Neural progenitor cell (in vitro differentiated cells): ENCODE measurements around the gene DNAH7. TPM values are rescaled to one million over a fixed set of nuclear protein-coding genes. Genes with fewer than 3 reads are reported as not detected.

Source experiments
- DNase-seq: peaks from one replicate; pipeline ENCODE4 v3.0.0-alpha.2; 2016; ENCODE audit warnings: low spot score
- H2AFZ ChIP-seq: fragments of 200-600 bp; sonication (generic); replicated peaks from 2 replicates; pipeline ENCODE4 v1.6.1; 2016; ENCODE audit warnings: antibody characterized with exemption
- H3F3A ChIP-seq: fragments of 200-600 bp; sonication (generic); 2 replicates; pipeline ENCODE4 v1.6.1; 2016; ENCODE audit warnings: antibody characterized with exemption, low read depth
- H3K27ac ChIP-seq: fragments of 200-600 bp; sonication (generic); 2 replicates; pipeline ENCODE4 v1.5.1; 2016; ENCODE audit warnings: mild to moderate bottlenecking
- H3K27me3 ChIP-seq: fragments of 200-600 bp; sonication (generic); 2 replicates; pipeline ENCODE4 v1.6.1; 2016; ENCODE audit warnings: mild to moderate bottlenecking, moderate library complexity
- H3K36me3 ChIP-seq: fragments of 200-600 bp; sonication (generic); 2 replicates; pipeline ENCODE4 v1.5.1; 2016
- H3K4me1 ChIP-seq: fragments of 200-600 bp; sonication (generic); 2 replicates; pipeline ENCODE4 v1.6.1; 2016; ENCODE audit warnings: mixed run types
- H3K4me2 ChIP-seq: fragments of 200-600 bp; sonication (generic); 2 replicates; pipeline ENCODE4 v1.6.1; 2016
- H3K4me3 ChIP-seq: fragments of 200-600 bp; sonication (generic); 2 replicates; pipeline ENCODE4 v1.5.1; 2016
- H3K79me2 ChIP-seq: fragments of 200-600 bp; sonication (generic); 2 replicates; pipeline ENCODE4 v1.6.1; 2016; ENCODE audit warnings: low read depth
- H3K9ac ChIP-seq: fragments of 200-600 bp; sonication (generic); 2 replicates; pipeline ENCODE4 v1.6.1; 2016
- H3K9me3 ChIP-seq: fragments of 200-600 bp; sonication (generic); 2 replicates; pipeline ENCODE4 v1.5.1; 2016; ENCODE audit warnings: low read depth
- H4K20me1 ChIP-seq: fragments of 200-600 bp; sonication (generic); 2 replicates; pipeline ENCODE4 v1.6.1; 2016; ENCODE audit warnings: low read depth
- H3K27ac Mint-ChIP-seq: 3 replicates; pipeline ENCODE4 v1.8.0; 2021; ENCODE audit warnings: mixed read lengths
- H3K27me3 Mint-ChIP-seq: 2 replicates; pipeline ENCODE4 v1.8.0; 2022; ENCODE audit warnings: low read depth, mild to moderate bottlenecking, inconsistent platforms, moderate library complexity, mixed read lengths; ENCODE audit not compliant: insufficient read depth
- H3K36me3 Mint-ChIP-seq: 3 replicates; pipeline ENCODE4 v1.8.0; 2021; ENCODE audit warnings: mixed read lengths
- H3K4me1 Mint-ChIP-seq: 3 replicates; pipeline ENCODE4 v1.8.0; 2021; ENCODE audit warnings: mixed read lengths
- H3K4me3 Mint-ChIP-seq: 3 replicates; pipeline ENCODE4 v1.8.0; 2021; ENCODE audit warnings: mild to moderate bottlenecking, moderate library complexity, mixed read lengths
- H3K9me3 Mint-ChIP-seq: 3 replicates; pipeline ENCODE4 v1.8.0; 2020; ENCODE audit warnings: mixed read lengths
- EZH2 ChIP-seq: fragments of 200-600 bp; sonication (generic); IDR thresholded peaks from 2 replicates; pipeline ENCODE4 v1.6.1; 2017; ENCODE audit warnings: antibody characterized with exemption, mild to moderate bottlenecking, moderate library complexity
- EZH2phosphoT487 ChIP-seq: fragments of 200-600 bp; sonication (generic); IDR thresholded peaks from 2 replicates; pipeline ENCODE4 v1.6.1; 2017; ENCODE audit warnings: antibody characterized with exemption
- total RNA-seq: library from RNA; depleted of rRNA; stranded (reverse); fragments of >200 nt; gene quantifications from 2 replicates; pipeline ENCODE4 v1.2.3, GENCODE V29; 2015; ENCODE audit warnings: low replicate concordance
- TF ChIP-seq, protein P1 (sequence below): fragments of 200-600 bp; sonication (generic); IDR thresholded peaks from 2 replicates; pipeline ENCODE4 v1.5.1; 2017; ENCODE audit warnings: antibody characterized with exemption, mild to moderate bottlenecking

Gene DNAH7
- total RNA-seq, 1 donor from 2014 or later: 0.49 TPM

DNA sequence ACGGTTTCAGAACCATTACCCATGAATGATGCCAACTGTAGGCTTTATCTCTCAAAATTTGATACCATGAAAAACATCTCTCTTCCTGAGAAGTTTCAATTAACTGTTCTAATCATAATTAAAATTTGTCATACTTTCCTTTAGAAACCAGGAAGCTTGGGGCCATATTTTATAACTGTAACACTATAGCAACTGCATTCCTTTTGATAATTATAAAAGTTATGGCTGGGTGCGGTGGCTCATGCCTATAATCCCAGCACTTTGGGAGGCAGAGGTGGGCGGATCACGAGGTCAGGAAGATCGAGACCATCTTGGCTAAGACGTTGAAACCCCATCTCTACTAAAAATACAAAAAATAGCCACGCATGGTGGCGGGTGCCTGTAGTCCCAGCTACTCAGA is 70.6 kb downstream of the DNAH7 start:
- TF ChIP-seq EZH2 (no peak), EZH2phosphoT487 (no peak)
- TF ChIP-seq, protein P1, sequence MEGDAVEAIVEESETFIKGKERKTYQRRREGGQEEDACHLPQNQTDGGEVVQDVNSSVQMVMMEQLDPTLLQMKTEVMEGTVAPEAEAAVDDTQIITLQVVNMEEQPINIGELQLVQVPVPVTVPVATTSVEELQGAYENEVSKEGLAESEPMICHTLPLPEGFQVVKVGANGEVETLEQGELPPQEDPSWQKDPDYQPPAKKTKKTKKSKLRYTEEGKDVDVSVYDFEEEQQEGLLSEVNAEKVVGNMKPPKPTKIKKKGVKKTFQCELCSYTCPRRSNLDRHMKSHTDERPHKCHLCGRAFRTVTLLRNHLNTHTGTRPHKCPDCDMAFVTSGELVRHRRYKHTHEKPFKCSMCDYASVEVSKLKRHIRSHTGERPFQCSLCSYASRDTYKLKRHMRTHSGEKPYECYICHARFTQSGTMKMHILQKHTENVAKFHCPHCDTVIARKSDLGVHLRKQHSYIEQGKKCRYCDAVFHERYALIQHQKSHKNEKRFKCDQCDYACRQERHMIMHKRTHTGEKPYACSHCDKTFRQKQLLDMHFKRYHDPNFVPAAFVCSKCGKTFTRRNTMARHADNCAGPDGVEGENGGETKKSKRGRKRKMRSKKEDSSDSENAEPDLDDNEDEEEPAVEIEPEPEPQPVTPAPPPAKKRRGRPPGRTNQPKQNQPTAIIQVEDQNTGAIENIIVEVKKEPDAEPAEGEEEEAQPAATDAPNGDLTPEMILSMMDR: no peak
- DNase-seq: no peak
- no peaks in the 10 kb centered on the region for H3F3A ChIP-seq
- no peak overlapping the region for H3K4me2 ChIP-seq
- H3K27me3 Mint-ChIP-seq: no peaks in the 10 kb centered on the region
- H3K36me3 ChIP-seq: no peaks in the 10 kb centered on the region
- H2AFZ ChIP-seq: no peak overlapping the region
- peaks cover 11% of the 10 kb centered on the region for H3K4me1 Mint-ChIP-seq
- no peaks in the 10 kb centered on the region for H4K20me1 ChIP-seq
- H3K4me3 Mint-ChIP-seq: no peak overlapping the region
- no peaks in the 10 kb centered on the region for H3K27me3 ChIP-seq
- H3K9ac ChIP-seq: no peak overlapping the region
- H3K27ac ChIP-seq: no peak overlapping the region
- H3K9me3 ChIP-seq: no peaks in the 10 kb centered on the region
- H3K79me2 ChIP-seq: no peaks in the 10 kb centered on the region
- no peak overlapping the region for H3K4me3 ChIP-seq
- H3K36me3 Mint-ChIP-seq: peaks cover 5% of the 10 kb centered on the region
- no peaks in the 10 kb centered on the region for H3K4me1 ChIP-seq
- no peaks in the 10 kb centered on the region for H3K9me3 Mint-ChIP-seq
- H3K27ac Mint-ChIP-seq: no peak overlapping the region

DNA sequence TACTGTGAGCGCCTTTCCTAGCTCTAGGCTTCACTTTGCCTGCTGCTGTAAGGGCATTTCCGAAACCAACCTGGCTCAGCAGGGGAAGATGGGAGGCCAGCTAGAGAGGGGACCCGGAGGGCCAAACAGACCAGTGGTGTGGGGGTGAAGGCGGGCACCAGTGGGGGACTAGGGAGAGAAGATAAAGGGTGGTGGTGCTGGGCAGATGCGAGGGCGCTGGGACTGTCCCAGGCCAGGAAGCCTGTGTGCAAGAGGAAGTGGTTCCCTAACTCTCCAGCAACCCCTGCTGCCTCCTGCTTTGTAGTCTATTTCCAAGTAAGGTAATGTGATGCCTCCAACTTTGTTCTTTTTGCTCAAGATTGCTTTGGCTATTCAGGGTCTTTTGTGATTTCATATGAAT is 73.1 kb downstream of the DNAH7 start:
- H2AFZ ChIP-seq: no peak overlapping the region
- TF ChIP-seq, protein P1: no peak
- TF ChIP-seq EZH2 (no peak), EZH2phosphoT487 (no peak)
- Mint-ChIP-seq H3K4me3 (no peak overlapping the region), H3K9me3 (no peaks in the 10 kb centered on the region), H3K27ac (no peak overlapping the region), H3K4me1 (peaks cover 11% of the 10 kb centered on the region), H3K27me3 (no peaks in the 10 kb centered on the region), H3K36me3 (peaks cover 5% of the 10 kb centered on the region)
- H3K79me2 ChIP-seq: no peaks in the 10 kb centered on the region
- H3K9ac ChIP-seq: no peak overlapping the region
- no peaks in the 10 kb centered on the region for H3K4me1 ChIP-seq
- H4K20me1 ChIP-seq: no peaks in the 10 kb centered on the region
- H3K27me3 ChIP-seq: no peaks in the 10 kb centered on the region
- no peak overlapping the region for H3K27ac ChIP-seq
- DNase-seq: no peak
- H3K36me3 ChIP-seq: no peaks in the 10 kb centered on the region
- no peaks in the 10 kb centered on the region for H3F3A ChIP-seq
- H3K4me3 ChIP-seq: no peak overlapping the region
- H3K9me3 ChIP-seq: no peaks in the 10 kb centered on the region
- no peak overlapping the region for H3K4me2 ChIP-seq

DNA sequence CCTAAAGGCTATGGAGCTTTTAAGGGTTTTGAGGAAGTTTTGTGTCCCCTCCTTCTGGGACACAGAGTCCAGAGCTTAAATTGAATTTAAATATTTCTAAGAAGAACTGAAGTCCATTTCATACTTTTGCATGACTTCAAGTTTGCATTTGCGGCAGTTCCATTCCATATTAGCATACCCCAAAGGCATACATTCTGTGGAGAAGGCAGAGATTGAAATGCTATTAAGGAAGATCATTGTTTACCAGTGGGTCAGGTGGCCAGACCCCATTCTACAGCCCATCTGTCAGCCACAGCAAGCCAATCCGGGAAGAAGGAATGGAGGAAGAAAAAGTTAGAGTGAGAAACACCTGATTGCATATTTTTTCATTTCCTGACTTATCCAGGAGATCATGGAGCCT is 75.0 kb downstream of the DNAH7 start:
- TF ChIP-seq EZH2phosphoT487: no peak
- TF ChIP-seq EZH2: no peak
- TF ChIP-seq, protein P1: no peak
- peaks cover 8% of the 10 kb centered on the region for H3K4me1 Mint-ChIP-seq
- H4K20me1 ChIP-seq: no peaks in the 10 kb centered on the region
- H3K4me3 ChIP-seq: no peak overlapping the region
- no peaks in the 10 kb centered on the region for H3K27me3 Mint-ChIP-seq
- no peaks in the 10 kb centered on the region for H3K79me2 ChIP-seq
- no peaks in the 10 kb centered on the region for H3K4me1 ChIP-seq
- H3K4me2 ChIP-seq: no peak overlapping the region
- peaks cover 4% of the 10 kb centered on the region for H3K36me3 Mint-ChIP-seq
- H3F3A ChIP-seq: no peaks in the 10 kb centered on the region
- no peaks in the 10 kb centered on the region for H3K27me3 ChIP-seq
- no peak overlapping the region for H3K27ac Mint-ChIP-seq
- no peak for DNase-seq
- no peak overlapping the region for H3K9ac ChIP-seq
- H3K9me3 Mint-ChIP-seq: no peaks in the 10 kb centered on the region
- H3K4me3 Mint-ChIP-seq: no peak overlapping the region
- no peak overlapping the region for H3K27ac ChIP-seq
- H3K9me3 ChIP-seq: no peaks in the 10 kb centered on the region
- H3K36me3 ChIP-seq: no peaks in the 10 kb centered on the region
- H2AFZ ChIP-seq: no peak overlapping the region

DNA sequence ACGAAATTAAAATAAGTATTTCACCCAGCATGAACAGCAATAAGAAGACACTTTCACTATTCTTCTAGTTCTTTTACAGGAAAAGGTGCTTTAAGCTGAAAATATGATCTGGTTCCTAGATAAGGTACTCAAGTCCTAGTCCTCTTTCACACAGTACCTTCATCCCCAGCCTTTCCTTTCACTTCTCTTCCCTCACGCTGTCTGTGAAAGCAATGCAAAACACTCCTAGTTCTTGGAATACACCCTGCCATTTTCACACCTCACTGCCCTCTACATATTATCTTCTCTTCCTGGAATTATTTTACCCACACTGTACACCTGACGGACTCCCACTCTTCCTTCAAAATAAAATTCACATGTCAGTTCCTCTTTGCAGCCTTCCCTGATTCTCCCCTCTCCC is 82.9 kb downstream of the DNAH7 start:
- H4K20me1 ChIP-seq: no peaks in the 10 kb centered on the region
- no peak for TF ChIP-seq EZH2
- TF ChIP-seq, protein P1: no peak
- no peak for TF ChIP-seq EZH2phosphoT487
- H3K79me2 ChIP-seq: no peaks in the 10 kb centered on the region
- no peak overlapping the region for H3K27ac Mint-ChIP-seq
- no peaks in the 10 kb centered on the region for H3K9me3 ChIP-seq
- H3K4me1 ChIP-seq: no peaks in the 10 kb centered on the region
- no peak overlapping the region for H3K4me3 Mint-ChIP-seq
- no peaks in the 10 kb centered on the region for H3K9me3 Mint-ChIP-seq
- H3K27me3 Mint-ChIP-seq: no peaks in the 10 kb centered on the region
- no peaks in the 10 kb centered on the region for H3F3A ChIP-seq
- H3K36me3 ChIP-seq: no peaks in the 10 kb centered on the region
- H3K4me2 ChIP-seq: no peak overlapping the region
- no peak overlapping the region for H3K27ac ChIP-seq
- no peak overlapping the region for H2AFZ ChIP-seq
- no peaks in the 10 kb centered on the region for H3K27me3 ChIP-seq
- no peak overlapping the region for H3K9ac ChIP-seq
- no peaks in the 10 kb centered on the region for H3K4me1 Mint-ChIP-seq
- H3K36me3 Mint-ChIP-seq: no peaks in the 10 kb centered on the region
- DNase-seq: no peak
- H3K4me3 ChIP-seq: no peak overlapping the region
